CD8-positive, alpha-beta memory T cell (primary cell): ENCODE data around the gene CNTN1. TPM values are rescaled to one million over a fixed set of nuclear protein-coding genes. Genes with fewer than 3 reads are reported as not detected.

Experiments used
- CTCF ChIA-PET: fragments of 350-600 bp; sonication (Branson Sonifier 250); formaldehyde crosslinking; loops from one replicate; lab custom pipeline; 2021; ENCODE audit warnings: antibody characterized with exemption; lab: Charles Lee
- POLR2A ChIA-PET: fragments of 350-600 bp; sonication (Branson Sonifier 250); formaldehyde crosslinking; loops from one replicate; lab custom pipeline; 2021; ENCODE audit warnings: antibody characterized with exemption; lab: Charles Lee
- DNase-seq, 5 donors: peaks; one replicate each; pipeline versions ENCODE4 v3.0.0 to v3.0.0-alpha.2; 2020 to 2022; ENCODE audit warnings: mixed read lengths in 1 of 5
- H3K27ac ChIP-seq: one replicate; pipeline ENCODE4 v1.7.0; 2013; ENCODE audit warnings: low read depth, mild to moderate bottlenecking, low read length, moderate library complexity
- H3K27me3 ChIP-seq: 2 replicates; pipeline ENCODE4 v1.7.0; 2013; ENCODE audit warnings: low read length, mild to moderate bottlenecking; ENCODE audit not compliant: insufficient read depth, poor library complexity, severe bottlenecking
- H3K36me3 ChIP-seq: 2 replicates; pipeline ENCODE4 v1.7.0; 2013; ENCODE audit warnings: mild to moderate bottlenecking, low read length, moderate library complexity; ENCODE audit not compliant: insufficient read depth
- H3K4me1 ChIP-seq: 2 replicates; pipeline ENCODE4 v1.7.0; 2013; ENCODE audit warnings: mild to moderate bottlenecking, low read length, moderate library complexity; ENCODE audit not compliant: insufficient read depth
- H3K4me3 ChIP-seq: 2 replicates; pipeline ENCODE4 v1.7.0; 2013; ENCODE audit warnings: mild to moderate bottlenecking, low read length
- H3K9me3 ChIP-seq: 2 replicates; pipeline ENCODE4 v1.7.0; 2013; ENCODE audit warnings: mild to moderate bottlenecking, low read length
- H3K27ac Mint-ChIP-seq, 8 donors: one replicate each; pipeline ENCODE4 v1.8.0; 2020 to 2021; ENCODE audit warnings: mixed read lengths in 8 of 8, mild to moderate bottlenecking in 6 of 8, inconsistent platforms in 3 of 8, moderate library complexity in 3 of 8
- H3K27me3 Mint-ChIP-seq, 2 donors: one replicate each; pipeline ENCODE4 v1.8.0; 2020 to 2021; ENCODE audit warnings: mixed read lengths in 2 of 2, mild to moderate bottlenecking in 1 of 2, moderate library complexity in 1 of 2
- H3K36me3 Mint-ChIP-seq, 3 donors: one replicate each; pipeline ENCODE4 v1.8.0; 2020 to 2021; ENCODE audit warnings: mixed read lengths in 3 of 3, inconsistent platforms in 1 of 3, mild to moderate bottlenecking in 1 of 3
- H3K4me1 Mint-ChIP-seq, 3 donors: one replicate each; pipeline ENCODE4 v1.8.0; 2020 to 2021; ENCODE audit warnings: mixed read lengths in 3 of 3, inconsistent platforms in 1 of 3, mild to moderate bottlenecking in 1 of 3
- H3K4me3 Mint-ChIP-seq, 7 donors: one replicate each; pipeline ENCODE4 v1.8.0; 2020 to 2021; ENCODE audit warnings: mixed read lengths in 7 of 7, mild to moderate bottlenecking in 6 of 7, moderate library complexity in 4 of 7, inconsistent platforms in 2 of 7
- H3K9me3 Mint-ChIP-seq, 5 donors: one replicate each; pipeline ENCODE4 v1.8.0; 2020 to 2022; ENCODE audit warnings: mixed read lengths in 5 of 5, mild to moderate bottlenecking in 3 of 5, moderate library complexity in 2 of 5, inconsistent platforms in 1 of 5
- polyA plus RNA-seq: library from polyadenylated mRNA; unstranded; fragments of 300-500 nt; fragmentation: Illumina TruSeq; gene quantifications from one replicate; pipeline ENCODE4 v1.2.3, GENCODE V29; 2021
- total RNA-seq, 2 experiments: library from RNA; stranded (reverse); gene quantifications; one replicate each; pipeline ENCODE4 v1.2.3, GENCODE V29; 2021

The CNTN1 gene
- total and polyA plus RNA-seq, 3 experiments from 2014 or later, result not detected

GRCh38 chr12:41011939-41012338, 319.7 kb downstream of the CNTN1 start:
- Histone ChIP-seq H3K27ac (no peak overlapping the region), H3K27me3 (no peaks in the 10 kb centered on the region), H3K4me3 (no peak overlapping the region), H3K4me1 (no peaks in the 10 kb centered on the region), H3K36me3 (no peaks in the 10 kb centered on the region), H3K9me3 (peaks cover 3% of the 10 kb centered on the region)
- H3K36me3 Mint-ChIP-seq, result no peaks in the 10 kb centered on the region
- H3K4me1 Mint-ChIP-seq, result no peaks in the 10 kb centered on the region
- ChIA-PET POLR2A (no interaction called here), CTCF (no interaction called here)
- no peak overlapping the region for H3K4me3 Mint-ChIP-seq
- no peak overlapping the region for H3K27ac Mint-ChIP-seq
- peaks cover 4 to 14% (median 9%) of the 10 kb centered on the region in 5 donors for H3K9me3 Mint-ChIP-seq
- H3K27me3 Mint-ChIP-seq, result no peaks in the 10 kb centered on the region
- DNase-seq, result no peak

GRCh38 chr12:41013881-41014642, 321.8 kb downstream of the CNTN1 start:
- Mint-ChIP-seq H3K36me3 (no peaks in the 10 kb centered on the region), H3K27ac (no peak overlapping the region), H3K4me1 (no peaks in the 10 kb centered on the region), H3K27me3 (no peaks in the 10 kb centered on the region), H3K9me3 (peaks cover 0 to 8% (median 0%) of the 10 kb centered on the region in 5 donors), H3K4me3 (no peak overlapping the region)
- Histone ChIP-seq H3K27me3 (no peaks in the 10 kb centered on the region), H3K4me3 (no peak overlapping the region), H3K36me3 (no peaks in the 10 kb centered on the region), H3K9me3 (peaks cover 3% of the 10 kb centered on the region), H3K4me1 (no peaks in the 10 kb centered on the region), H3K27ac (no peak overlapping the region)
- DNase-seq, result no peak
- CTCF ChIA-PET, result no interaction called here
- POLR2A ChIA-PET, result no interaction called here

DNA sequence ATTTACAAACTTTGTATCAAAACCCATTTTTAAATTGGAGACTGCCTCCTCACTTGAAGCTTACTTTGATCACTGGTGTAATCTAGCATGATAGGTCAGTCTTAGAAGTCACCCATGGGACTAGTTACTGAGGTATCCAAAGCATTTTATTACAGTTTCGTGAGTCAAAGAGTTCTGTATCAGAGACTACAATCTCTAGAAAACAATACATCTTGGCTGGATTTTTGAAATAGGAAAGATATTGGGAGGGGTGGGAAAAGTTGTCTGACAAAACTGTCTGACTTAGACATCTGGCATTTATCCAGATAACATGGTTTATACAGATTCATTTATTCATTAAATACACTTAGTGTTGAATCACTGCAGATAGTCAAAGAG, 322.4 kb downstream of the CNTN1 start:
- Mint-ChIP-seq H3K4me1 (no peaks in the 10 kb centered on the region), H3K4me3 (no peak overlapping the region), H3K27me3 (no peaks in the 10 kb centered on the region), H3K27ac (no peak overlapping the region), H3K36me3 (no peaks in the 10 kb centered on the region), H3K9me3 (peaks cover 0 to 8% (median 0%) of the 10 kb centered on the region in 5 donors)
- Histone ChIP-seq H3K36me3 (no peaks in the 10 kb centered on the region), H3K27me3 (no peaks in the 10 kb centered on the region), H3K9me3 (peaks cover 3% of the 10 kb centered on the region), H3K27ac (no peak overlapping the region), H3K4me1 (no peaks in the 10 kb centered on the region), H3K4me3 (no peak overlapping the region)
- DNase-seq, result no peak
- ChIA-PET POLR2A (no interaction called here), CTCF (no interaction called here)

DNA sequence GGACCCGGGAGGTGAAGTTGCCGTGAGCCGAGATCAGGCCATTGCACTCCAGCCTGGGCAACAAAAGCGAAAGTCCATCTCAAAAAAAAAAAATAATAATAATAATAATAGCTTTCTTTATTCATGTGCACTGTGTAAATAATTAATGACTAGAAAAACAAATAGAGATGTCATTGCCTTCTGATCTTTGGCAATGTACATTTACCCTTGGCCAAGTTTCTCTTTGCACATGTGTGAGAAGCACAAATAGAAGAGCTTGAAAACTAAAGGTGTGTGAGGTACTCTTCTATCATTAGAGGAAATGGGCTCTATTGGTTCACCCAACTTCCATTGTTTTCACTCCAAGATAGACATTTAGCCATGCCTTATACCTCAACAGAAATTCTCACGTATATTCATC, 325.8 kb downstream of the CNTN1 start:
- no peak overlapping the region for H3K4me3 Mint-ChIP-seq
- no peak overlapping the region for H3K27ac ChIP-seq
- no peaks in the 10 kb centered on the region for H3K36me3 Mint-ChIP-seq
- H3K27me3 ChIP-seq, result no peaks in the 10 kb centered on the region
- H3K4me1 Mint-ChIP-seq, result no peaks in the 10 kb centered on the region
- POLR2A ChIA-PET, result no interaction called here
- no peak overlapping the region for H3K27ac Mint-ChIP-seq
- no peaks in the 10 kb centered on the region for H3K27me3 Mint-ChIP-seq
- H3K36me3 ChIP-seq, result no peaks in the 10 kb centered on the region
- no peaks in the 10 kb centered on the region for H3K4me1 ChIP-seq
- H3K9me3 ChIP-seq, result no peaks in the 10 kb centered on the region
- H3K4me3 ChIP-seq, result no peak overlapping the region
- DNase-seq, result no peak
- CTCF ChIA-PET, result no interaction called here
- peaks cover 0 to under 1% (median 0%) of the 10 kb centered on the region in 5 donors for H3K9me3 Mint-ChIP-seq

GRCh38 chr12:41019461-41019860, 327.2 kb downstream of the CNTN1 start:
- CTCF ChIA-PET, result no interaction called here
- no peaks in the 10 kb centered on the region for H3K36me3 Mint-ChIP-seq
- peaks cover 0 to 2% (median 0%) of the 10 kb centered on the region in 5 donors for H3K9me3 Mint-ChIP-seq
- Histone ChIP-seq H3K9me3 (no peaks in the 10 kb centered on the region), H3K36me3 (no peaks in the 10 kb centered on the region), H3K4me1 (no peaks in the 10 kb centered on the region), H3K27me3 (no peaks in the 10 kb centered on the region), H3K27ac (no peak overlapping the region), H3K4me3 (no peak overlapping the region)
- H3K27ac Mint-ChIP-seq, result no peak overlapping the region
- no peaks in the 10 kb centered on the region for H3K4me1 Mint-ChIP-seq
- H3K4me3 Mint-ChIP-seq, result no peak overlapping the region
- POLR2A ChIA-PET, result no interaction called here
- H3K27me3 Mint-ChIP-seq, result no peaks in the 10 kb centered on the region
- DNase-seq, result no peak

GRCh38 chr12:41023836-41024235, 331.6 kb downstream of the CNTN1 start:
- ChIA-PET POLR2A (no interaction called here), CTCF (no interaction called here)

GRCh38 chr12:41026151-41026550, 333.9 kb downstream of the CNTN1 start:
- POLR2A ChIA-PET, result no interaction called here

More at GRCh38 chr12:41023836-41024235, 331.6 kb downstream of the CNTN1 start:
- Mint-ChIP-seq H3K27ac (no peak overlapping the region), H3K9me3 (peaks cover 0 to 2% (median 0%) of the 10 kb centered on the region in 5 donors), H3K4me1 (no peaks in the 10 kb centered on the region), H3K4me3 (no peak overlapping the region), H3K27me3 (no peaks in the 10 kb centered on the region), H3K36me3 (no peaks in the 10 kb centered on the region)
- H3K4me3 ChIP-seq, result no peak overlapping the region
- H3K27ac ChIP-seq, result no peak overlapping the region
- no peak for DNase-seq
- H3K4me1 ChIP-seq, result no peaks in the 10 kb centered on the region
- H3K9me3 ChIP-seq, result no peaks in the 10 kb centered on the region
- H3K36me3 ChIP-seq, result no peaks in the 10 kb centered on the region
- H3K27me3 ChIP-seq, result no peaks in the 10 kb centered on the region

GRCh38 chr12:41032386-41032785, 340.1 kb downstream of the CNTN1 start:
- DNase-seq, result no peak
- Mint-ChIP-seq H3K9me3 (no peaks in the 10 kb centered on the region), H3K36me3 (no peaks in the 10 kb centered on the region), H3K4me3 (no peak overlapping the region), H3K27me3 (no peaks in the 10 kb centered on the region), H3K4me1 (no peaks in the 10 kb centered on the region), H3K27ac (no peak overlapping the region)
- no peaks in the 10 kb centered on the region for H3K27me3 ChIP-seq
- no peaks in the 10 kb centered on the region for H3K4me1 ChIP-seq
- H3K36me3 ChIP-seq, result no peaks in the 10 kb centered on the region
- POLR2A ChIA-PET, result no interaction called here
- CTCF ChIA-PET, result no interaction called here
- H3K4me3 ChIP-seq, result no peak overlapping the region
- H3K9me3 ChIP-seq, result no peaks in the 10 kb centered on the region
- no peak overlapping the region for H3K27ac ChIP-seq

More at GRCh38 chr12:41026151-41026550, 333.9 kb downstream of the CNTN1 start:
- no peak overlapping the region for H3K27ac Mint-ChIP-seq
- H3K9me3 Mint-ChIP-seq, result peaks cover 0 to 2% (median 0%) of the 10 kb centered on the region in 5 donors
- H3K27me3 ChIP-seq, result no peaks in the 10 kb centered on the region
- no peak for DNase-seq
- H3K27me3 Mint-ChIP-seq, result no peaks in the 10 kb centered on the region
- no peaks in the 10 kb centered on the region for H3K36me3 ChIP-seq
- no peak overlapping the region for H3K4me3 ChIP-seq
- CTCF ChIA-PET, result no interaction called here
- no peaks in the 10 kb centered on the region for H3K9me3 ChIP-seq
- no peak overlapping the region for H3K4me3 Mint-ChIP-seq
- no peaks in the 10 kb centered on the region for H3K4me1 Mint-ChIP-seq
- no peaks in the 10 kb centered on the region for H3K36me3 Mint-ChIP-seq
- H3K27ac ChIP-seq, result no peak overlapping the region
- H3K4me1 ChIP-seq, result no peaks in the 10 kb centered on the region
